Osteocyte (in vitro differentiated cells): ENCODE results near the gene SIT1. TPM values are rescaled to one million over a fixed set of nuclear protein-coding genes. Genes with fewer than 3 reads are reported as not detected.

Experiments used
- DNase-seq: peaks from one replicate; pipeline ENCODE4 v3.0.0; 2021; ENCODE audit warnings: mixed read lengths; ENCODE audit not compliant: unreplicated experiment; ENCODE audit errors: extremely low spot score
- H3K27ac Mint-ChIP-seq: one replicate; pipeline ENCODE4 v1.8.0; 2021; ENCODE audit warnings: mild to moderate bottlenecking, mixed read lengths; ENCODE audit not compliant: unreplicated experiment
- H3K27me3 Mint-ChIP-seq: one replicate; pipeline ENCODE4 v1.8.0; 2021; ENCODE audit warnings: mixed read lengths; ENCODE audit not compliant: unreplicated experiment
- H3K36me3 Mint-ChIP-seq: one replicate; pipeline ENCODE4 v1.8.0; 2021; ENCODE audit warnings: mixed read lengths; ENCODE audit not compliant: unreplicated experiment
- H3K4me1 Mint-ChIP-seq: one replicate; pipeline ENCODE4 v1.8.0; 2021; ENCODE audit warnings: mixed read lengths; ENCODE audit not compliant: unreplicated experiment
- H3K4me3 Mint-ChIP-seq: one replicate; pipeline ENCODE4 v1.8.0; 2021; ENCODE audit warnings: mild to moderate bottlenecking, moderate library complexity, mixed read lengths; ENCODE audit not compliant: unreplicated experiment
- H3K9me3 Mint-ChIP-seq: one replicate; pipeline ENCODE4 v1.8.0; 2021; ENCODE audit warnings: mixed read lengths; ENCODE audit not compliant: unreplicated experiment
- microRNA-seq: library from miRNA; unstranded; fragments of <30 nt; microRNA quantifications from one replicate; pipeline ENCODE4 v1.1.0, GENCODE V29; 2020; ENCODE audit not compliant: unreplicated experiment
- total RNA-seq: library from RNA; stranded (reverse); gene quantifications from 2 replicates; pipeline ENCODE4 v1.2.1, GENCODE V29; 2021
- TF ChIP-seq, protein P1 (sequence below): fragments of 200-600 bp; sonication (generic); IDR thresholded peaks from 2 replicates; pipeline ENCODE4 v1.5.0; 2021; ENCODE audit warnings: antibody characterized with exemption, mild to moderate bottlenecking, moderate library complexity

Gene SIT1
- total RNA-seq, 1 donor from 2014 or later: not detected

- Mint-ChIP-seq H3K27ac (peak overlapping the region; percentile 99), H3K36me3 (peaks cover 10% of the 10 kb centered on the region), H3K4me1 (peaks cover 26% of the 10 kb centered on the region), H3K4me3 (peak overlapping the region; percentile 97), H3K27me3 (no peaks in the 10 kb centered on the region), H3K9me3 (no peaks in the 10 kb centered on the region)
- TF ChIP-seq, protein P1, sequence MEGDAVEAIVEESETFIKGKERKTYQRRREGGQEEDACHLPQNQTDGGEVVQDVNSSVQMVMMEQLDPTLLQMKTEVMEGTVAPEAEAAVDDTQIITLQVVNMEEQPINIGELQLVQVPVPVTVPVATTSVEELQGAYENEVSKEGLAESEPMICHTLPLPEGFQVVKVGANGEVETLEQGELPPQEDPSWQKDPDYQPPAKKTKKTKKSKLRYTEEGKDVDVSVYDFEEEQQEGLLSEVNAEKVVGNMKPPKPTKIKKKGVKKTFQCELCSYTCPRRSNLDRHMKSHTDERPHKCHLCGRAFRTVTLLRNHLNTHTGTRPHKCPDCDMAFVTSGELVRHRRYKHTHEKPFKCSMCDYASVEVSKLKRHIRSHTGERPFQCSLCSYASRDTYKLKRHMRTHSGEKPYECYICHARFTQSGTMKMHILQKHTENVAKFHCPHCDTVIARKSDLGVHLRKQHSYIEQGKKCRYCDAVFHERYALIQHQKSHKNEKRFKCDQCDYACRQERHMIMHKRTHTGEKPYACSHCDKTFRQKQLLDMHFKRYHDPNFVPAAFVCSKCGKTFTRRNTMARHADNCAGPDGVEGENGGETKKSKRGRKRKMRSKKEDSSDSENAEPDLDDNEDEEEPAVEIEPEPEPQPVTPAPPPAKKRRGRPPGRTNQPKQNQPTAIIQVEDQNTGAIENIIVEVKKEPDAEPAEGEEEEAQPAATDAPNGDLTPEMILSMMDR: no peak
- DNase-seq: no peak
Observed at GRCh38 chr9:35603506-35603985, 47.2 kb downstream of the SIT1 start.

- TF ChIP-seq, protein P1: peak; percentile 7
- Mint-ChIP-seq H3K27me3 (no peaks in the 10 kb centered on the region), H3K4me3 (no peak overlapping the region), H3K9me3 (no peaks in the 10 kb centered on the region), H3K4me1 (peaks cover 16% of the 10 kb centered on the region), H3K36me3 (peaks cover 2% of the 10 kb centered on the region), H3K27ac (no peak overlapping the region)
- no peak for DNase-seq
Observed at GRCh38 chr9:35599763-35600604, 50.7 kb downstream of the SIT1 start.

Small RNA genes within 50 kb of the gene (microRNA-seq; reads per million reads assigned to microRNA genes)
- 2.2 reads per million for gene MIR4667

Other genes with a start within 250 kb of the SIT1 start
- 59.4 and 67.1 TPM in 2 replicates for gene RUSC2, start 160.8 kb downstream of the SIT1 start, total RNA-seq
- 44.4 and 53.5 TPM in 2 replicates for gene TESK1, start 45.7 kb downstream of the SIT1 start, total RNA-seq
- gene CD72, start 32.5 kb downstream of the SIT1 start, total RNA-seq: 0.57 and 0.91 TPM in 2 replicates
- gene RMRP, start 7.1 kb upstream of the SIT1 start, total RNA-seq: 14,337 and 15,426 TPM in 2 replicates
- gene CCDC107, start 7.4 kb upstream of the SIT1 start, total RNA-seq: 30.0 and 31.3 TPM in 2 replicates
- gene ARHGEF39, start 14.3 kb upstream of the SIT1 start, total RNA-seq: 0.86 and 1.6 TPM in 2 replicates
- gene CA9, start 23.0 kb upstream of the SIT1 start, total RNA-seq: not detected in 2 replicates
- gene TPM2, start 39.0 kb upstream of the SIT1 start, total RNA-seq: 476 and 515 TPM in 2 replicates
- 433 and 439 TPM in 2 replicates for gene TLN1, start 81.3 kb upstream of the SIT1 start, total RNA-seq
- 39.0 and 45.4 TPM in 2 replicates for gene CREB3, start 81.7 kb upstream of the SIT1 start, total RNA-seq
- gene GBA2, start 98.3 kb upstream of the SIT1 start, total RNA-seq: 64.0 and 69.8 TPM in 2 replicates
- 35.9 and 38.4 TPM in 2 replicates for gene RGP1, start 98.4 kb upstream of the SIT1 start, total RNA-seq
- 0.56 TPM in 1 of 2 replicates, not detected in the other for gene MSMP, start 103.3 kb upstream of the SIT1 start, total RNA-seq
- 26.8 and 28.1 TPM in 2 replicates for gene NPR2, start 140.7 kb upstream of the SIT1 start, total RNA-seq
- gene SPAG8, start 161.3 kb upstream of the SIT1 start, total RNA-seq: 2.4 TPM in 2 replicates
- gene HINT2, start 164.1 kb upstream of the SIT1 start, total RNA-seq: 35.4 and 36.0 TPM in 2 replicates
- gene FAM221B, start 177.8 kb upstream of the SIT1 start, total RNA-seq: not detected in 2 replicates
- gene TMEM8B, start 178.3 kb upstream of the SIT1 start, total RNA-seq: 25.6 and 29.9 TPM in 2 replicates
- gene OR13J1, start 219.5 kb upstream of the SIT1 start, total RNA-seq: not detected in 2 replicates